GM23338 (cell line): Measurements from ENCODE around the gene MBD5. TPM values are rescaled to one million over a fixed set of nuclear protein-coding genes. Genes with fewer than 3 reads are reported as not detected.

Experiments used
- ATAC-seq: fragments of 200-7000 bp; cut with Tn5 transposase; 3 replicates; pipeline ENCODE4 v1.9.1; 2020
- DNase-seq: peaks from one replicate; pipeline ENCODE4 v3.0.0-alpha.2; 2015; ENCODE audit warnings: low spot score
- H2AFZ ChIP-seq: fragments of 200-600 bp; sonication (generic); 2 replicates; pipeline ENCODE4 v1.8.0; 2016; ENCODE audit warnings: antibody characterized with exemption, mild to moderate bottlenecking, moderate library complexity
- H3F3A ChIP-seq: fragments of 200-600 bp; sonication (generic); replicated peaks from 2 replicates; pipeline ENCODE4 v1.8.0; 2017; ENCODE audit warnings: antibody characterized with exemption, mixed run types, low read depth
- H3K27ac ChIP-seq: fragments of 200-600 bp; sonication (generic); 2 replicates; pipeline ENCODE4 v1.6.1; 2016; ENCODE audit warnings: low read depth
- H3K27me3 ChIP-seq: fragments of 200-600 bp; sonication (generic); 2 replicates; pipeline ENCODE4 v1.8.0; 2016; ENCODE audit warnings: mild to moderate bottlenecking, mixed run types, moderate library complexity; ENCODE audit not compliant: insufficient read depth
- H3K36me3 ChIP-seq: fragments of 200-600 bp; sonication (generic); 2 replicates; pipeline ENCODE4 v1.8.0; 2016; ENCODE audit warnings: mild to moderate bottlenecking; ENCODE audit not compliant: insufficient read depth
- H3K4me1 ChIP-seq: fragments of 200-600 bp; sonication (generic); 2 replicates; pipeline ENCODE4 v1.8.0; 2016; ENCODE audit warnings: mild to moderate bottlenecking, moderate library complexity; ENCODE audit not compliant: insufficient read depth
- H3K4me2 ChIP-seq: fragments of 200-600 bp; sonication (generic); 2 replicates; pipeline ENCODE4 v1.7.1; 2017; ENCODE audit warnings: mixed run types
- H3K4me3 ChIP-seq: fragments of 200-600 bp; sonication (generic); 2 replicates; pipeline ENCODE4 v1.6.1; 2016; ENCODE audit warnings: mixed run types
- H3K79me2 ChIP-seq: fragments of 200-600 bp; sonication (generic); replicated peaks from 2 replicates; pipeline ENCODE4 v1.8.0; 2017; ENCODE audit warnings: mild to moderate bottlenecking; ENCODE audit not compliant: insufficient read depth
- H3K9me2 ChIP-seq: fragments of 200-600 bp; sonication (generic); 2 replicates; pipeline ENCODE4 v1.8.0; 2017; ENCODE audit not compliant: insufficient read depth
- H4K20me1 ChIP-seq: fragments of 200-600 bp; sonication (generic); replicated peaks from 2 replicates; pipeline ENCODE4 v1.8.0; 2017; ENCODE audit warnings: mild to moderate bottlenecking; ENCODE audit not compliant: insufficient read depth
- H3K27ac Mint-ChIP-seq: 2 replicates; pipeline ENCODE4 v1.8.0; 2020; ENCODE audit warnings: inconsistent platforms, mild to moderate bottlenecking, moderate library complexity, mixed read lengths
- H3K27me3 Mint-ChIP-seq: 3 replicates; pipeline ENCODE4 v1.8.0; 2022; ENCODE audit warnings: low read depth, mild to moderate bottlenecking, moderate library complexity, mixed read lengths, inconsistent platforms; ENCODE audit not compliant: insufficient read depth, poor library complexity
- H3K36me3 Mint-ChIP-seq: 3 replicates; pipeline ENCODE4 v1.8.0; 2021; ENCODE audit warnings: low read depth, mild to moderate bottlenecking, inconsistent platforms, moderate library complexity, mixed read lengths
- H3K4me1 Mint-ChIP-seq: 3 replicates; pipeline ENCODE4 v1.8.0; 2020; ENCODE audit warnings: mild to moderate bottlenecking, inconsistent platforms, mixed read lengths
- H3K4me3 Mint-ChIP-seq: 3 replicates; pipeline ENCODE4 v1.8.0; 2021; ENCODE audit warnings: moderate library complexity, mild to moderate bottlenecking, inconsistent platforms, mixed read lengths
- H3K9me3 Mint-ChIP-seq: 3 replicates; pipeline ENCODE4 v1.8.0; 2020; ENCODE audit warnings: moderate library complexity, mild to moderate bottlenecking, inconsistent platforms, mixed read lengths
- CREB1 ChIP-seq: fragments of 250-450 bp; sonication (Bioruptor Pico); IDR thresholded peaks from 2 replicates; pipeline ENCODE4 v1.5.0; 2020; ENCODE audit warnings: low read depth, mild to moderate bottlenecking, moderate library complexity
- ETS1 ChIP-seq: IDR thresholded peaks from 2 replicates; pipeline ENCODE4 v1.6.1; 2016; ENCODE audit warnings: antibody characterized with exemption
- EZH2 ChIP-seq: fragments of 200-600 bp; sonication (generic); IDR thresholded peaks from one replicate; pipeline ENCODE4 v1.8.0; 2017; ENCODE audit warnings: antibody characterized with exemption, mild to moderate bottlenecking, low read depth; ENCODE audit not compliant: unreplicated experiment
- EZH2phosphoT487 ChIP-seq: fragments of 200-600 bp; sonication (generic); IDR thresholded peaks from one replicate; pipeline ENCODE4 v1.8.1; 2018; ENCODE audit warnings: antibody characterized with exemption; ENCODE audit not compliant: unreplicated experiment
- JUNB ChIP-seq: IDR thresholded peaks from one replicate; pipeline ENCODE4 v1.6.1; 2016; ENCODE audit warnings: antibody characterized with exemption; ENCODE audit not compliant: unreplicated experiment
- NANOG ChIP-seq: IDR thresholded peaks from 2 replicates; pipeline ENCODE4 v1.6.1; 2016; ENCODE audit warnings: antibody characterized with exemption, borderline replicate concordance
- POLR2AphosphoS5 ChIP-seq: IDR thresholded peaks from 2 replicates; pipeline ENCODE4 v1.6.1; 2016; ENCODE audit warnings: antibody characterized with exemption, low read depth
- STAT1 ChIP-seq: IDR thresholded peaks from one replicate; pipeline ENCODE4 v1.6.1; 2016; ENCODE audit warnings: antibody characterized with exemption; ENCODE audit not compliant: unreplicated experiment
- ZNF114 ChIP-seq: fragments of 250-450 bp; sonication (Bioruptor Pico); IDR thresholded peaks from 2 replicates; pipeline ENCODE4 v1.5.0; 2020; ENCODE audit warnings: mild to moderate bottlenecking, moderate library complexity
- ZNF331 ChIP-seq: fragments of 250-450 bp; sonication (Bioruptor Pico); IDR thresholded peaks from 2 replicates; pipeline ENCODE4 v1.5.0; 2020; ENCODE audit warnings: low read depth, mild to moderate bottlenecking, moderate library complexity
- polyA plus RNA-seq: library from polyadenylated mRNA; unstranded; fragments of >200 nt; fragmentation: Nextera tagmentation; extraction: Ambion mirVana; gene quantifications from 2 replicates; pipeline ENCODE4 v1.2.1, GENCODE V29; 2016
- total RNA-seq: library from RNA; depleted of rRNA; stranded (reverse); fragments of >200 nt; shearing (Covaris generic); gene quantifications from 2 replicates; pipeline ENCODE4 v1.2.3, GENCODE V29; 2014
- TF ChIP-seq, protein P1 (sequence below): IDR thresholded peaks from one replicate; pipeline ENCODE4 v1.6.1; 2018; ENCODE audit warnings: antibody characterized with exemption; ENCODE audit not compliant: unreplicated experiment
- TF ChIP-seq, protein P2 (sequence below), 2 experiments: fragments of 200-600 bp in 1 of 2; sonication (generic) in 1 of 2; conservative IDR thresholded peaks; 2 replicates each; pipeline versions ENCODE4 v1.5.1 to v1.6.1; 2016 to 2017; ENCODE audit warnings: antibody characterized with exemption in 2 of 2, low read depth in 2 of 2, mild to moderate bottlenecking in 2 of 2, moderate library complexity in 1 of 2
- TF ChIP-seq, protein P3 (sequence below): fragments of 250-450 bp; sonication (Bioruptor Pico); IDR thresholded peaks from 2 replicates; pipeline ENCODE4 v1.5.0; 2020; ENCODE audit warnings: mild to moderate bottlenecking, moderate library complexity

The MBD5 gene
- total and polyA plus RNA-seq, 2 experiments from 2014 or later: 16.2 to 23.1 TPM

- H3K9me2 ChIP-seq: no peaks in the 10 kb centered on the region
- Mint-ChIP-seq H3K4me3 (no peak overlapping the region), H3K9me3 (no peaks in the 10 kb centered on the region), H3K36me3 (no peaks in the 10 kb centered on the region; the same call in 2 of the 3 replicates), H3K4me1 (no peaks in the 10 kb centered on the region), H3K27ac (no peak overlapping the region), H3K27me3 (no peaks in the 10 kb centered on the region)
- no peak for DNase-seq
- no peaks in the 10 kb centered on the region for H3K79me2 ChIP-seq
- H3F3A ChIP-seq: no peaks in the 10 kb centered on the region
- H3K4me2 ChIP-seq: no peak overlapping the region
- H4K20me1 ChIP-seq: no peaks in the 10 kb centered on the region; the same call in 1 of the 2 replicates
- H3K4me3 ChIP-seq: no peak overlapping the region
- no peaks in the 10 kb centered on the region for H3K27me3 ChIP-seq
- no peaks in the 10 kb centered on the region for H3K4me1 ChIP-seq
- ATAC-seq: no peak
- H2AFZ ChIP-seq: no peak overlapping the region
- TF ChIP-seq, protein P1, sequence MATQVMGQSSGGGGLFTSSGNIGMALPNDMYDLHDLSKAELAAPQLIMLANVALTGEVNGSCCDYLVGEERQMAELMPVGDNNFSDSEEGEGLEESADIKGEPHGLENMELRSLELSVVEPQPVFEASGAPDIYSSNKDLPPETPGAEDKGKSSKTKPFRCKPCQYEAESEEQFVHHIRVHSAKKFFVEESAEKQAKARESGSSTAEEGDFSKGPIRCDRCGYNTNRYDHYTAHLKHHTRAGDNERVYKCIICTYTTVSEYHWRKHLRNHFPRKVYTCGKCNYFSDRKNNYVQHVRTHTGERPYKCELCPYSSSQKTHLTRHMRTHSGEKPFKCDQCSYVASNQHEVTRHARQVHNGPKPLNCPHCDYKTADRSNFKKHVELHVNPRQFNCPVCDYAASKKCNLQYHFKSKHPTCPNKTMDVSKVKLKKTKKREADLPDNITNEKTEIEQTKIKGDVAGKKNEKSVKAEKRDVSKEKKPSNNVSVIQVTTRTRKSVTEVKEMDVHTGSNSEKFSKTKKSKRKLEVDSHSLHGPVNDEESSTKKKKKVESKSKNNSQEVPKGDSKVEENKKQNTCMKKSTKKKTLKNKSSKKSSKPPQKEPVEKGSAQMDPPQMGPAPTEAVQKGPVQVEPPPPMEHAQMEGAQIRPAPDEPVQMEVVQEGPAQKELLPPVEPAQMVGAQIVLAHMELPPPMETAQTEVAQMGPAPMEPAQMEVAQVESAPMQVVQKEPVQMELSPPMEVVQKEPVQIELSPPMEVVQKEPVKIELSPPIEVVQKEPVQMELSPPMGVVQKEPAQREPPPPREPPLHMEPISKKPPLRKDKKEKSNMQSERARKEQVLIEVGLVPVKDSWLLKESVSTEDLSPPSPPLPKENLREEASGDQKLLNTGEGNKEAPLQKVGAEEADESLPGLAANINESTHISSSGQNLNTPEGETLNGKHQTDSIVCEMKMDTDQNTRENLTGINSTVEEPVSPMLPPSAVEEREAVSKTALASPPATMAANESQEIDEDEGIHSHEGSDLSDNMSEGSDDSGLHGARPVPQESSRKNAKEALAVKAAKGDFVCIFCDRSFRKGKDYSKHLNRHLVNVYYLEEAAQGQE: no peak
- TF ChIP-seq, protein P2, sequence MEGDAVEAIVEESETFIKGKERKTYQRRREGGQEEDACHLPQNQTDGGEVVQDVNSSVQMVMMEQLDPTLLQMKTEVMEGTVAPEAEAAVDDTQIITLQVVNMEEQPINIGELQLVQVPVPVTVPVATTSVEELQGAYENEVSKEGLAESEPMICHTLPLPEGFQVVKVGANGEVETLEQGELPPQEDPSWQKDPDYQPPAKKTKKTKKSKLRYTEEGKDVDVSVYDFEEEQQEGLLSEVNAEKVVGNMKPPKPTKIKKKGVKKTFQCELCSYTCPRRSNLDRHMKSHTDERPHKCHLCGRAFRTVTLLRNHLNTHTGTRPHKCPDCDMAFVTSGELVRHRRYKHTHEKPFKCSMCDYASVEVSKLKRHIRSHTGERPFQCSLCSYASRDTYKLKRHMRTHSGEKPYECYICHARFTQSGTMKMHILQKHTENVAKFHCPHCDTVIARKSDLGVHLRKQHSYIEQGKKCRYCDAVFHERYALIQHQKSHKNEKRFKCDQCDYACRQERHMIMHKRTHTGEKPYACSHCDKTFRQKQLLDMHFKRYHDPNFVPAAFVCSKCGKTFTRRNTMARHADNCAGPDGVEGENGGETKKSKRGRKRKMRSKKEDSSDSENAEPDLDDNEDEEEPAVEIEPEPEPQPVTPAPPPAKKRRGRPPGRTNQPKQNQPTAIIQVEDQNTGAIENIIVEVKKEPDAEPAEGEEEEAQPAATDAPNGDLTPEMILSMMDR (conservative IDR thresholded peaks at IDR 0.05; ENCODE audit: low read depth in 2 of 2): no peak
- TF ChIP-seq, protein P3, sequence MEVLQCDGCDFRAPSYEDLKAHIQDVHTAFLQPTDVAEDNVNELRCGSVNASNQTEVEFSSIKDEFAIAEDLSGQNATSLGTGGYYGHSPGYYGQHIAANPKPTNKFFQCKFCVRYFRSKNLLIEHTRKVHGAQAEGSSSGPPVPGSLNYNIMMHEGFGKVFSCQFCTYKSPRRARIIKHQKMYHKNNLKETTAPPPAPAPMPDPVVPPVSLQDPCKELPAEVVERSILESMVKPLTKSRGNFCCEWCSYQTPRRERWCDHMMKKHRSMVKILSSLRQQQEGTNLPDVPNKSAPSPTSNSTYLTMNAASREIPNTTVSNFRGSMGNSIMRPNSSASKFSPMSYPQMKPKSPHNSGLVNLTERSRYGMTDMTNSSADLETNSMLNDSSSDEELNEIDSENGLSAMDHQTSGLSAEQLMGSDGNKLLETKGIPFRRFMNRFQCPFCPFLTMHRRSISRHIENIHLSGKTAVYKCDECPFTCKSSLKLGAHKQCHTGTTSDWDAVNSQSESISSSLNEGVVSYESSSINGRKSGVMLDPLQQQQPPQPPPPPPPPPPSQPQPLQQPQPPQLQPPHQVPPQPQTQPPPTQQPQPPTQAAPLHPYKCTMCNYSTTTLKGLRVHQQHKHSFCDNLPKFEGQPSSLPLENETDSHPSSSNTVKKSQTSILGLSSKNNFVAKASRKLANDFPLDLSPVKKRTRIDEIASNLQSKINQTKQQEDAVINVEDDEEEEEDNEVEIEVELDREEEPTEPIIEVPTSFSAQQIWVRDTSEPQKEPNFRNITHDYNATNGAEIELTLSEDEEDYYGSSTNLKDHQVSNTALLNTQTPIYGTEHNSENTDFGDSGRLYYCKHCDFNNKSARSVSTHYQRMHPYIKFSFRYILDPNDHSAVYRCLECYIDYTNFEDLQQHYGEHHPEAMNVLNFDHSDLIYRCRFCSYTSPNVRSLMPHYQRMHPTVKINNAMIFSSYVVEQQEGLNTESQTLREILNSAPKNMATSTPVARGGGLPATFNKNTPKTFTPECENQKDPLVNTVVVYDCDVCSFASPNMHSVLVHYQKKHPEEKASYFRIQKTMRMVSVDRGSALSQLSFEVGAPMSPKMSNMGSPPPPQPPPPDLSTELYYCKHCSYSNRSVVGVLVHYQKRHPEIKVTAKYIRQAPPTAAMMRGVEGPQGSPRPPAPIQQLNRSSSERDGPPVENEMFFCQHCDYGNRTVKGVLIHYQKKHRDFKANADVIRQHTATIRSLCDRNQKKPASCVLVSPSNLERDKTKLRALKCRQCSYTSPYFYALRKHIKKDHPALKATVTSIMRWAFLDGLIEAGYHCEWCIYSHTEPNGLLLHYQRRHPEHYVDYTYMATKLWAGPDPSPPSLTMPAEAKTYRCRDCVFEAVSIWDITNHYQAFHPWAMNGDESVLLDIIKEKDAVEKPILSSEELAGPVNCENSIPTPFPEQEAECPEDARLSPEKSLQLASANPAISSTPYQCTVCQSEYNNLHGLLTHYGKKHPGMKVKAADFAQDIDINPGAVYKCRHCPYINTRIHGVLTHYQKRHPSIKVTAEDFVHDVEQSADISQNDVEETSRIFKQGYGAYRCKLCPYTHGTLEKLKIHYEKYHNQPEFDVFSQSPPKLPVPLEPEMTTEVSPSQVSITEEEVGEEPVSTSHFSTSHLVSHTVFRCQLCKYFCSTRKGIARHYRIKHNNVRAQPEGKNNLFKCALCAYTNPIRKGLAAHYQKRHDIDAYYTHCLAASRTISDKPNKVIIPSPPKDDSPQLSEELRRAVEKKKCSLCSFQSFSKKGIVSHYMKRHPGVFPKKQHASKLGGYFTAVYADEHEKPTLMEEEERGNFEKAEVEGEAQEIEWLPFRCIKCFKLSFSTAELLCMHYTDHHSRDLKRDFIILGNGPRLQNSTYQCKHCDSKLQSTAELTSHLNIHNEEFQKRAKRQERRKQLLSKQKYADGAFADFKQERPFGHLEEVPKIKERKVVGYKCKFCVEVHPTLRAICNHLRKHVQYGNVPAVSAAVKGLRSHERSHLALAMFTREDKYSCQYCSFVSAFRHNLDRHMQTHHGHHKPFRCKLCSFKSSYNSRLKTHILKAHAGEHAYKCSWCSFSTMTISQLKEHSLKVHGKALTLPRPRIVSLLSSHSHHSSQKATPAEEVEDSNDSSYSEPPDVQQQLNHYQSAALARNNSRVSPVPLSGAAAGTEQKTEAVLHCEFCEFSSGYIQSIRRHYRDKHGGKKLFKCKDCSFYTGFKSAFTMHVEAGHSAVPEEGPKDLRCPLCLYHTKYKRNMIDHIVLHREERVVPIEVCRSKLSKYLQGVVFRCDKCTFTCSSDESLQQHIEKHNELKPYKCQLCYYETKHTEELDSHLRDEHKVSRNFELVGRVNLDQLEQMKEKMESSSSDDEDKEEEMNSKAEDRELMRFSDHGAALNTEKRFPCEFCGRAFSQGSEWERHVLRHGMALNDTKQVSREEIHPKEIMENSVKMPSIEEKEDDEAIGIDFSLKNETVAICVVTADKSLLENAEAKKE (CRISPR knock-in tag): no peak
- TF ChIP-seq POLR2AphosphoS5 (no peak), NANOG (no peak), STAT1 (no peak), CREB1 (CRISPR knock-in tag) (no peak), EZH2phosphoT487 (no peak), JUNB (no peak), ZNF331 (CRISPR knock-in tag) (no peak), ETS1 (no peak), ZNF114 (CRISPR knock-in tag) (no peak), EZH2 (no peak)
- H3K27ac ChIP-seq: no peak overlapping the region
- no peaks in the 10 kb centered on the region for H3K36me3 ChIP-seq
Observed at GRCh38 chr2:148177559-148177958, 156.7 kb downstream of the MBD5 start.
